ENCODE measurements around the gene PRSS22. TPM values are rescaled to one million over a fixed set of nuclear protein-coding genes. Genes with fewer than 3 reads are reported as not detected.

PRSS22 gene
- polyA plus RNA-seq, 1 donor from 2014 or later, result not detected

DNA sequence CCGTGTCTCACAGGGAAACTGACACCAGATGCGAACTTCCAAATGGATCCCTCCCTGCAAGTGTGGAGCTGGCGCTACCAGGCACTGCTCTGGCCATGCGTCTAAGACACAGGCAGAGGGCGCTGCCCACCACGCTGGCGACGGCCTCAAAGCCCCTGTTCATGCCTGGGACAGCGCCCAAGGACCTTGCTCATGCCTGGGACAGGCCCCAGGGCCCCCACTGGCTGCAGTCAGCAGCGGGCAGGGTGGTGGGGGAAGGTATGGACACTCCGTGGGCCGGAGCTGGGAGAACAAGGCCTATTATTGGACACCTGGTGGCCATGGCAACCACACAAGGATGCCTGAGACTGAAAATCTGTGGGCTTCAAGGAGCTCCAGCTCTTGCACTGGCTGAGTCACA lies 19.0 kb downstream of the PRSS22 start:
- no peaks in the 10 kb centered on the region for H3K9me2 ChIP-seq (ENCODE audit: insufficient read depth, low read length)
- H3K79me2 ChIP-seq (replicated peaks; ENCODE audit: insufficient read depth, low read length), result no peaks in the 10 kb centered on the region
- no peak overlapping the region for H3K4me3 ChIP-seq (ENCODE audit: low read length)
- no peaks in the 10 kb centered on the region for H3K36me3 ChIP-seq (ENCODE audit: insufficient read depth, low read length)
- no peak overlapping the region for H3K4me2 ChIP-seq (ENCODE audit: low read length)
- no peaks in the 10 kb centered on the region for H3K27me3 ChIP-seq (ENCODE audit: insufficient read depth, low read depth, low read length)
- H3K9ac ChIP-seq (ENCODE audit: low read length), result no peak overlapping the region
- H2AFZ ChIP-seq (ENCODE audit: low read depth, low read length), result no peak overlapping the region
- no peaks in the 10 kb centered on the region for H4K20me1 ChIP-seq (ENCODE audit: insufficient read depth)
- H3F3A ChIP-seq (ENCODE audit: insufficient read depth, low read length, poor library complexity, severe bottlenecking), result no peaks in the 10 kb centered on the region
- no peak overlapping the region for H3K27ac ChIP-seq (ENCODE audit: low read length)
- peak; percentile 74 for TF ChIP-seq SMC3 (conservative IDR thresholded peaks at IDR 0.05; ENCODE audit: poor library complexity)
- peak; percentile 69 for TF ChIP-seq RAD21 (conservative IDR thresholded peaks at IDR 0.05)
- TF ChIP-seq, protein P1, sequence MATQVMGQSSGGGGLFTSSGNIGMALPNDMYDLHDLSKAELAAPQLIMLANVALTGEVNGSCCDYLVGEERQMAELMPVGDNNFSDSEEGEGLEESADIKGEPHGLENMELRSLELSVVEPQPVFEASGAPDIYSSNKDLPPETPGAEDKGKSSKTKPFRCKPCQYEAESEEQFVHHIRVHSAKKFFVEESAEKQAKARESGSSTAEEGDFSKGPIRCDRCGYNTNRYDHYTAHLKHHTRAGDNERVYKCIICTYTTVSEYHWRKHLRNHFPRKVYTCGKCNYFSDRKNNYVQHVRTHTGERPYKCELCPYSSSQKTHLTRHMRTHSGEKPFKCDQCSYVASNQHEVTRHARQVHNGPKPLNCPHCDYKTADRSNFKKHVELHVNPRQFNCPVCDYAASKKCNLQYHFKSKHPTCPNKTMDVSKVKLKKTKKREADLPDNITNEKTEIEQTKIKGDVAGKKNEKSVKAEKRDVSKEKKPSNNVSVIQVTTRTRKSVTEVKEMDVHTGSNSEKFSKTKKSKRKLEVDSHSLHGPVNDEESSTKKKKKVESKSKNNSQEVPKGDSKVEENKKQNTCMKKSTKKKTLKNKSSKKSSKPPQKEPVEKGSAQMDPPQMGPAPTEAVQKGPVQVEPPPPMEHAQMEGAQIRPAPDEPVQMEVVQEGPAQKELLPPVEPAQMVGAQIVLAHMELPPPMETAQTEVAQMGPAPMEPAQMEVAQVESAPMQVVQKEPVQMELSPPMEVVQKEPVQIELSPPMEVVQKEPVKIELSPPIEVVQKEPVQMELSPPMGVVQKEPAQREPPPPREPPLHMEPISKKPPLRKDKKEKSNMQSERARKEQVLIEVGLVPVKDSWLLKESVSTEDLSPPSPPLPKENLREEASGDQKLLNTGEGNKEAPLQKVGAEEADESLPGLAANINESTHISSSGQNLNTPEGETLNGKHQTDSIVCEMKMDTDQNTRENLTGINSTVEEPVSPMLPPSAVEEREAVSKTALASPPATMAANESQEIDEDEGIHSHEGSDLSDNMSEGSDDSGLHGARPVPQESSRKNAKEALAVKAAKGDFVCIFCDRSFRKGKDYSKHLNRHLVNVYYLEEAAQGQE (IDR thresholded peaks at IDR 0.05; ENCODE audit: borderline replicate concordance), result no peak
- TF ChIP-seq TAF1 (IDR thresholded peaks at IDR 0.05; ENCODE audit: low read depth), result no peak
- TF ChIP-seq, protein P2, sequence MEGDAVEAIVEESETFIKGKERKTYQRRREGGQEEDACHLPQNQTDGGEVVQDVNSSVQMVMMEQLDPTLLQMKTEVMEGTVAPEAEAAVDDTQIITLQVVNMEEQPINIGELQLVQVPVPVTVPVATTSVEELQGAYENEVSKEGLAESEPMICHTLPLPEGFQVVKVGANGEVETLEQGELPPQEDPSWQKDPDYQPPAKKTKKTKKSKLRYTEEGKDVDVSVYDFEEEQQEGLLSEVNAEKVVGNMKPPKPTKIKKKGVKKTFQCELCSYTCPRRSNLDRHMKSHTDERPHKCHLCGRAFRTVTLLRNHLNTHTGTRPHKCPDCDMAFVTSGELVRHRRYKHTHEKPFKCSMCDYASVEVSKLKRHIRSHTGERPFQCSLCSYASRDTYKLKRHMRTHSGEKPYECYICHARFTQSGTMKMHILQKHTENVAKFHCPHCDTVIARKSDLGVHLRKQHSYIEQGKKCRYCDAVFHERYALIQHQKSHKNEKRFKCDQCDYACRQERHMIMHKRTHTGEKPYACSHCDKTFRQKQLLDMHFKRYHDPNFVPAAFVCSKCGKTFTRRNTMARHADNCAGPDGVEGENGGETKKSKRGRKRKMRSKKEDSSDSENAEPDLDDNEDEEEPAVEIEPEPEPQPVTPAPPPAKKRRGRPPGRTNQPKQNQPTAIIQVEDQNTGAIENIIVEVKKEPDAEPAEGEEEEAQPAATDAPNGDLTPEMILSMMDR (IDR thresholded peaks at IDR 0.05; ENCODE audit: poor library complexity, severe bottlenecking), result peak; percentile 79
- no peaks in the 10 kb centered on the region for H3K9me3 ChIP-seq (ENCODE audit: low read length)

DNA sequence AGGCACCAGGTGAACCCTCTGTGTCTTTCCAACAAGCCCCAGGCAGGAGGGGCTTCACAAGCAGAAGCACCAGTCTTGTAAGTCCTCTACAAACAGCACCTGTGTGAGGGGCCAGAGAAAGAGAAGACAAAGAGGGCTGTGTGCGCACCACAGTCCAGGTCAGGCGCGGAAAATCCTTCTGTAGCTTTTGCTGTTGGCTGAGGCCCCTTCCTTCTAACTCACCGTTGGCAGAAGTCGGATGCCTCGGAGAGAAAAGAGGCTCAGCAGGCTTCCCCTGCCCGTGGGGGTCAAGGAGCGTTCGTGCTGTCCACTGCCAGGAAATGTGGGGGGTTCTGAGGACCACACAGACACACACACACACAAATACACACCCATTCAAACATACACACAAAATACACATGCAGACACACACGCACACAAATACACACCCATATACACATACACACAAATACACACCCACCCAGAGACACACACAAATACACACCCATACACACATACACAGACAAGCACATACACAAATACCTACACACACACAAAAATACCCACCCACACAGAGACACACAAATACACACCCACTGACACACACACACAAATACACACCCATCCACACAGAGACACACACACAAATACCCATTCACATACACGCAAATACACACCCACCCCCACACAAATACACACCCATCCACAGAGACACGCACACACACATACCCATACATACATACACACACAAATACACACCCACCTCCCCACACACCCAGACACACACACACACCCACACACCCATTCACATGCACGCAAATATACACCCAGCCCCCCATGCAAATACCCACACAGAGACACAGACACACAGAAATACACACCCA lies 21.1 kb downstream of the PRSS22 start:
- Histone ChIP-seq H4K20me1 (ENCODE audit: insufficient read depth) (no peaks in the 10 kb centered on the region), H3K27ac (ENCODE audit: low read length) (no peak overlapping the region), H2AFZ (ENCODE audit: low read depth, low read length) (no peak overlapping the region), H3K9ac (ENCODE audit: low read length) (no peak overlapping the region), H3K27me3 (ENCODE audit: insufficient read depth, low read depth, low read length) (no peaks in the 10 kb centered on the region), H3F3A (ENCODE audit: insufficient read depth, low read length, poor library complexity, severe bottlenecking) (no peaks in the 10 kb centered on the region), H3K79me2 (replicated peaks; ENCODE audit: insufficient read depth, low read length) (no peaks in the 10 kb centered on the region), H3K36me3 (ENCODE audit: insufficient read depth, low read length) (no peaks in the 10 kb centered on the region), H3K9me3 (ENCODE audit: low read length) (no peaks in the 10 kb centered on the region), H3K4me2 (ENCODE audit: low read length) (no peak overlapping the region), H3K9me2 (ENCODE audit: insufficient read depth, low read length) (no peaks in the 10 kb centered on the region), H3K4me3 (ENCODE audit: low read length) (no peak overlapping the region)
- TF ChIP-seq EZH2 (IDR thresholded peaks at IDR 0.05; ENCODE audit: borderline replicate concordance, insufficient read depth, low read length, poor library complexity, severe bottlenecking) (no peak), MXI1 (conservative IDR thresholded peaks at IDR 0.05; ENCODE audit: poor library complexity, severe bottlenecking) (no peak), SMC3 (conservative IDR thresholded peaks at IDR 0.05; ENCODE audit: poor library complexity) (no peak), EP300 (conservative IDR thresholded peaks at IDR 0.05; ENCODE audit: poor library complexity, severe bottlenecking) (no peak), RAD21 (conservative IDR thresholded peaks at IDR 0.05) (no peak), TAF1 (IDR thresholded peaks at IDR 0.05; ENCODE audit: low read depth) (no peak), POLR2AphosphoS5 (IDR thresholded peaks at IDR 0.05) (no peak)
- TF ChIP-seq, protein P2 (IDR thresholded peaks at IDR 0.05; ENCODE audit: poor library complexity, severe bottlenecking), result no peak
- TF ChIP-seq, protein P1 (IDR thresholded peaks at IDR 0.05; ENCODE audit: borderline replicate concordance), result no peak
